ENCODE data around the gene GPATCH2L.

The GPATCH2L gene

DNA sequence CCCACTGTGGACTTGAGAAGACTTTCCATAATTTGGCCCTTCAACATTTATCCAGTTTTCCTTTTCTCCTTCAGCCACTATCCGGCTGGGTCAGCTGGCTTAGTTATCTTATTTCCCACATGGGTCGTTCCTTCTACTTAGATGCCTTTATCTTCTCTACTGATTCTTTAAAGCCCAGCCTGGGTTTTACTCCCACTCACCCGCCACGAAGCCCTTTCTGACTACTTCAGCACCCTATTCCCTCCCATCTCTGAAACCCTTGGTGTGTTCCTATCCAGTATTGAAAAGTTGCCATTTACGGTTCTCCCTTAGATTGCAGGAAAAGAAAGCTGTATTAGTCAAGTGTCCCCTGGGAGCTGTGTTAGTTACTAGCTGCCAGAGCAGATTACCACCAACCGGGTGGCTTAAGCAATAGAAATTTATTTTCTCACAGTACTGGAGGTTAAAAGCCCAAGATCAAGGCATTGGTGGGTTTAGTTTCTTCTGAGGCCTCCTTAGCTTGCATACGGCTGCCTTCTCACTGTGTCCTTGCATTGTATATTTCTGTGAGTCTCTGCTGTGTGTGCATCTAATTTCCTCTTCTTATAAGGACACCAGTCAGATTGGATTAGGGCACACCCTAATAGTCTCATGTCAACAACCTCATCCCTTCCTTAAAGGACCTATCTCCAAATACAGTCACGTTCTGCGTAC lies 105.5 kb downstream of the GPATCH2L start:
- DNase-seq (ENCODE audit: extremely low spot score): no peak
- ChIA-PET POLR2A (no interaction called here), CTCF (interaction anchor here (5.3 kb wide), 1 partner anchor 9 kb away, joined by 18 read pairs; no protein-coding TSS in a partner anchor)
- no peak for TF ChIP-seq CTCF (IDR thresholded peaks at IDR 0.05; ENCODE audit: control extremely low read depth, extremely low read depth, low read depth, missing control alignments)

DNA sequence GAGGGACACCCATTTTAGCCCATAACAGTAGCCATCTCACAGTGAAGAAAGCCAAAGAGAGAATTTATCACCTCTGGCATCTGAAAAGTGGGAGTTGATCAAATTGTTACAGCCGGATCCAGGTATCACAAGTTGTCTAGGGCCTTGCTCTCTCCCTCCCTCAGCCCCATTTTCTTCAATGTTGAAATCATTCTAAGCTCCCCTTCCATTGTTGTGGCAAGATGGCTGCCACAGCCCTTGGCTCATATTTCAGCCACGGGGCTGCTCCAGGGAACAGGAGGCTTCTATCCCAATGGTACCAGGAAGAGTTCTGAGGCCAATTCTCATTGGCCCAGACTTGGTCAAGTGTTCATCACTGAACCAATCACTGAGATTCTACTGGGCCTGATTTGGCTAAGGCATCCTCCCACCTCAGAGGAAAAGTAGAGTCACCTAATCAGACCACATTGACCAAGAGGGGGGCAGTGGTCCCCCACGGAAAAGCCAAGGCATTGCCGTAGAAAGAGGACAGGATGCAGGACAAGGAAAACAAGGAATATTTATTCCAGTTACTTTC lies 106.2 kb downstream of the GPATCH2L start:
- POLR2A ChIA-PET: no interaction called here
- no peak for TF ChIP-seq CTCF (IDR thresholded peaks at IDR 0.05; ENCODE audit: control extremely low read depth, extremely low read depth, low read depth, missing control alignments)

GRCh38 chr14:76259029-76259735 lies 107.5 kb downstream of the GPATCH2L start:
- ChIA-PET CTCF (interaction anchor here (0.8 to 5.3 kb wide), 8 partner anchors 11 to 209 kb away, joined by 3 to 18 read pairs (median 4); no protein-coding TSS in a partner anchor), POLR2A (no interaction called here)
- no peak for DNase-seq (ENCODE audit: extremely low spot score)
- TF ChIP-seq CTCF (IDR thresholded peaks at IDR 0.05; ENCODE audit: control extremely low read depth, extremely low read depth, low read depth, missing control alignments): no peak

More for the DNA sequence above, 106.2 kb downstream of the GPATCH2L start:
- CTCF ChIA-PET: interaction anchor here (1.3 to 5.3 kb wide), 2 partner anchors 9 to 12 kb away, joined by 4 to 18 read pairs; no protein-coding TSS in a partner anchor
- no peak for DNase-seq (ENCODE audit: extremely low spot score)

DNA sequence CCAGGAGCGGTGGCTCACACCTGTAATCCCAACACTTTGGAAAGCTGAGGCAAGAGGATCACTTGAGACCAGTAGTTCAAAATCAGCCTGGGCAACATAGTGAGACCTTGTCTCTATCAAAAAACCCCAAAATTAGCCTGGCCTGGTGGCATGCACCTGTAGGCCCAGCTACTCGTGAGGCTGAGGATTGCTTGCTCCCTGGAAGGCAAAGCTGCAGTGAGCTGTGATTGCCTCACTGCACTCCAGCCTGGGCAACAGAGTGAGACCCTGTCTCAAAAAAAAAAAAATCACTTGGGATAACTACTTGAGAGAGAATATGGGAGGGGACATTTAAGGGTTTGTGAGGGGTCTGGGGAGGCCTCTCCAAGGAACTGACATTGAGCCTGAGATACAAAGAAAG lies 109.0 kb downstream of the GPATCH2L start:
- ChIA-PET POLR2A (no interaction called here), CTCF (interaction anchor here (1.2 to 5.3 kb wide), 3 partner anchors 12 to 49 kb away, joined by 3 to 18 read pairs (median 6); no protein-coding TSS in a partner anchor)
- TF ChIP-seq CTCF (IDR thresholded peaks at IDR 0.05; ENCODE audit: control extremely low read depth, extremely low read depth, low read depth, missing control alignments): no peak
- DNase-seq (ENCODE audit: extremely low spot score): no peak

GRCh38 chr14:76261371-76261811 lies 109.7 kb downstream of the GPATCH2L start:
- DNase-seq (ENCODE audit: extremely low spot score): no peak
- CTCF ChIA-PET: interaction anchor here (0.9 to 5.3 kb wide), 3 partner anchors 13 to 50 kb away, joined by 3 to 18 read pairs (median 4); no protein-coding TSS in a partner anchor
- no peak for TF ChIP-seq CTCF (IDR thresholded peaks at IDR 0.05; ENCODE audit: control extremely low read depth, extremely low read depth, low read depth, missing control alignments)
- POLR2A ChIA-PET: no interaction called here

DNA sequence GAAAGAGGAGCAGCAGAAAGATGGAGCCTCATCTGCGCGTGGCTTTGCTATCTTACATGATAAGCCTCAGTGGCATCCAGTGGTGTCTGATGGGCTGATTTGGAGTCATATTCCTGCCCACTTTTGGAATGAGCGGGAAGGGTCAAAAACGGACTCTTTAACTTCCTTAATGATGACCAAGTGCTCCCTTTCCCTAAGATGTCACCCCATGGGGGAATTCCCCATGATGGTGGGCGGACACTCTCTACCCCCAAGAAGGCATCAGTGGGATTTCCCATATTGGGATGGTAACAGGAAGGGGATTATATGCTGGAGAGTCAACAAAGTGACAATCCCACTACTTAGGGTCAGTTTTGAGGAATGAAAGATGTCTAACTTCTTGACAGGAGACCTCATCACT lies 110.9 kb downstream of the GPATCH2L start:
- ChIA-PET POLR2A (no interaction called here), CTCF (no interaction called here)
- TF ChIP-seq CTCF (IDR thresholded peaks at IDR 0.05; ENCODE audit: control extremely low read depth, extremely low read depth, low read depth, missing control alignments): no peak
- no peak for DNase-seq (ENCODE audit: extremely low spot score)

All from GM10248 (cell line).